KOPT-K1 (cell line): Measurements from ENCODE around the gene ZNF609.

Experiments
- H3K27ac ChIP-seq: fragments of 200-600 bp; sonication (generic); 2 replicates; pipeline ENCODE4 v1.5.1; 2016; ENCODE audit warnings: antibody characterized with exemption, mild to moderate bottlenecking, low read depth, low read length; ENCODE audit not compliant: poor library complexity, severe bottlenecking
- H3K36me3 ChIP-seq: fragments of 200-600 bp; sonication (generic); 2 replicates; pipeline ENCODE4 v1.5.1; 2017; ENCODE audit warnings: antibody characterized with exemption, mild to moderate bottlenecking, low read length, moderate library complexity; ENCODE audit not compliant: insufficient read depth
- H3K9me3 ChIP-seq: fragments of 200-600 bp; sonication (generic); 2 replicates; pipeline ENCODE4 v1.5.1; 2017; ENCODE audit warnings: antibody characterized with exemption, low read length, mild to moderate bottlenecking; ENCODE audit not compliant: insufficient read depth, poor library complexity, severe bottlenecking

The ZNF609 gene

DNA sequence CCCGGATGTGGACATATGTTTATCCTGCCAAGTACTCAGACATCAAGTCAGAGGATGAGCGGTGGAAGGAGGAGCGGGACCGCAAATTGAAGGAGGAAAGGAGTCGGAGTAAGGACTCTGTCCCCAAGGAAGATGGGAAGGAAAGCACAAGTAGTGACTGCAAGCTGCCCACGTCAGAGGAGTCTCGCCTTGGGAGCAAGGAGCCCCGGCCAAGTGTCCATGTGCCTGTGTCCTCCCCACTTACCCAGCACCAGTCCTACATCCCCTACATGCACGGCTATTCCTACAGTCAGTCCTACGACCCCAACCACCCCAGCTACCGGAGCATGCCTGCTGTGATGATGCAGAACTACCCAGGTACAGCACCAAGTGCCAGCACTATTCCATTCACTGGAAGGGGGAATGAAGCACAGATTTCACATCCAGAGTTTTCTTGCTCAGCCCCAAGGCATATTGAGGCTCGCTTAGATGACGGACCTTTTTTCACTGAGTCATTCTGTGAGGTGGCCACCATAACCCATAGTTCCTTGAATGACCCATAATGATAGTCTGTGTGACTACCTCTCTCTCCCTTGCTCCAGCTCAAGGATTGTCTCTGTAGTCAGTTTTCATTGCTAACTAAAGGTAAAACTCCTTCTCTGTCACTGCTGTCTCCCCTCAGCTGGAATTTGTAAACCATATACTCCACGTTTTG lies 217.9 kb downstream of the ZNF609 start:
- Histone ChIP-seq H3K36me3 (peaks cover 94% of the 10 kb centered on the region), H3K9me3 (no peaks in the 10 kb centered on the region), H3K27ac (no peak overlapping the region)

DNA sequence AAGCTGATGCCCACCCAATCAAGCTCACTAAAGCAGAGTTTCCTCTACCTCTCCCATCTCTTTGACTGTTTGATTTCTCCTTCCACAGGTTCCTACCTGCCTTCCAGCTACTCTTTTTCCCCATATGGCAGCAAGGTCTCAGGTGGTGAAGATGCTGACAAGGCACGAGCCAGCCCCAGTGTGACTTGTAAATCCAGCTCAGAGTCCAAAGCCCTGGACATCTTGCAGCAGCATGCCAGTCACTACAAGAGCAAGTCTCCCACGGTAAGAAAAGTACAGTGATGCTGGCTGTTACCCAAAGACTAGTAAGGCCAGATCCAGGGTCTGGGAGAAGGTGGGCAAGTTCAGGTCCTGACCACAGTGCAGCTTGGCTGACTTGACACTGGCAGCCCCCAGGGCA lies 219.7 kb downstream of the ZNF609 start:
- H3K9me3 ChIP-seq: no peaks in the 10 kb centered on the region
- H3K36me3 ChIP-seq: peaks cover 92% of the 10 kb centered on the region

DNA sequence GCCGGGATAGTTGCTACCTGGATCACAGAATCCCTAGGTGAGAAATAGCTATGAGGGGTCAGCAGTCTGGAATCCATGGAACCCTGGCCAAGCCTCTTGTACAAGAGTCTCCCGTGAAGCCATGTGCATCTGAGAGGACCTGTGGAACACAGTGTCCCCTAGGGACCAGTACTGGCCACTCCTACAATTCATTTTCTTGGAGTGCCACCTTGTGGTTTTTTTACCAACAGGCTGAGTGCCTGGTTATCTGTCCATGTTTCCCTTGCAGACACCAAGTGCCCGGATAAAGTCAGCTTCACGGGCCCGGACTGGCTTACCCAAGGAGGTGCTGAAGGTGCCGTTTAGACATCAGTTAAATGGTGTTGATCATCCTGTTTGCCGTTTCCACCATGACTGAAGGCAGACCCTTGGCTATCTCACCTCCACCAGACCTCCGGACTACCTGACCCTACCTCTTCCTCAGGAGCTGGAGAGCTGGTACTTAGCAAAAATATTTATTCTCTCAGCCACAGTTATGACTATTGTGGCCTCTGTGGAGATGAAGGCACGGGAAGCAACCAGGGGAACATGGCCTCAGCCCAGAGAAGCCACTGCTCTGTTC lies 221.1 kb downstream of the ZNF609 start:
- Histone ChIP-seq H3K27ac (no peak overlapping the region), H3K36me3 (peaks cover 95% of the 10 kb centered on the region), H3K9me3 (no peaks in the 10 kb centered on the region)

More for the DNA sequence above, 219.7 kb downstream of the ZNF609 start:
- H3K27ac ChIP-seq: no peak overlapping the region

DNA sequence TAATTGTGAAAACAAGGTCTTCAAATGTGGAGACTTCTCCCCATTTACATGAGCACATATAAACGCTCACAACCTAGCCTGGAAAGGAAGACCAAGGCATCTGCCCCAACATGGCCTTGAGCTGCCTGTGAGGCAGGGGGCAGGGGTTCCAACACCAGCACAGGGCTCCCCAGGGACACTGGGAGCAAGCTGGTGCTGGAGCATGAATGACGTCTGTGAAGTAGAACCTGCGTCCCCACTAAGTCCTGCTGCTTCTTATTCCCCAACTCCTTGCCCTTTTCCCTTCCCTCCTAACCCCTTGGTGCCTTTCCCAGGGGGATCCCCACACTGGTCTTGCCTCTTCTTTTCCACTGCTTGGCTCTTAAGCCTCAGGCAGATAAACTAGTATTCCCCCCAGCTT lies 221.9 kb downstream of the ZNF609 start:
- Histone ChIP-seq H3K9me3 (no peaks in the 10 kb centered on the region), H3K27ac (no peak overlapping the region), H3K36me3 (peaks cover 97% of the 10 kb centered on the region)

DNA sequence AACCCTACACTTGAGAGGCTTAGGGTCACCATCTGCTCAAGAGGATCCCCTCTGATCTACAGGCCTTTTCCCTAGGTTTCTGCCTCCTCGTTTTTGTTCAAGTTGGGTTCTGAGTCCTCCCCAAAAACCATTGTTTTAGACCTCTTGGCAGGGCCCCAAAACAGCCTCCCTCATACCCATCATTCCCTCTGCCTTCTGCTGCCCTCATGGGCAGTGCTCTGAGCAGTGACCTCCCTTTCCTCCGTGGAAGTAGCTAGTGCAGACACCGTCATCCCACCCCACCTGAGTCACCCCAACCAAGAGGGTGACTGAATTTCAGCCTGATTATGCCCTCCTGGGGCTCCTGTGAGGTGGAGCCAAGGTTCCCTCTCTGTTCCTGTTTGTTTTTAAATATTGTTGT lies 223.0 kb downstream of the ZNF609 start:
- Histone ChIP-seq H3K36me3 (peaks cover 97% of the 10 kb centered on the region), H3K27ac (no peak overlapping the region), H3K9me3 (no peaks in the 10 kb centered on the region)

DNA sequence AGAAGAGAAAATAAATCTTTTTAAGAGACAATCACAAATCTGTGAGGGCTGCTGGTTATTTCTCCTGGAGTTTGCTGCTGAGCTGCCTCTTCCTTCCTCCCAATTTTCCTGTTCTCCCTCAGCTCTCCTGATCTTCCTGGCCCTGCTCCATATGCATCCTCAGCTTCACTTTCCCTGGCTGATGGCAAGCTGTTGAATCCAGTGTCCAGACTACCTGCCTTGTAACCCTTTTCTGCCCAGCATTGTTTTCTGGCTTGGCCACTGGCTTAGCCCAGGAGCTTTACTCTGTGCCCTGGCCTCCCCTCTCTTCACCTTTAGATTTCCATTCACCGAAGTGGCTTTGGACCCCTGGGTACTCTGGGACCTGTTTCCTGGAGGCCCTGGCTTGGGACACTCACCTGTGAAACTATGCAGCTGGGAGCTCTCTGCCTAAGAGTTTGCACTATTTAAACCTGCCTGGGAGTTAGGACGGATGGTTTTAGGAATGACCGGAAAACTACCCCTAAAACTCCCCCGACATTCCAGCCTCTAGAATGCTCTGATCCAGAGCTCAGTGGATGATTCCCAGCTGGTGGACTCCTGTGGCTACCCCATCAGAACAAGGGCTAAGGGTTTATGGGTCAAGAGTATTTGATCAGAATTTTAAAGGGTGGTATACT lies 225.0 kb downstream of the ZNF609 start:
- no peaks in the 10 kb centered on the region for H3K9me3 ChIP-seq
- no peak overlapping the region for H3K27ac ChIP-seq
- H3K36me3 ChIP-seq: peaks cover 97% of the 10 kb centered on the region

DNA sequence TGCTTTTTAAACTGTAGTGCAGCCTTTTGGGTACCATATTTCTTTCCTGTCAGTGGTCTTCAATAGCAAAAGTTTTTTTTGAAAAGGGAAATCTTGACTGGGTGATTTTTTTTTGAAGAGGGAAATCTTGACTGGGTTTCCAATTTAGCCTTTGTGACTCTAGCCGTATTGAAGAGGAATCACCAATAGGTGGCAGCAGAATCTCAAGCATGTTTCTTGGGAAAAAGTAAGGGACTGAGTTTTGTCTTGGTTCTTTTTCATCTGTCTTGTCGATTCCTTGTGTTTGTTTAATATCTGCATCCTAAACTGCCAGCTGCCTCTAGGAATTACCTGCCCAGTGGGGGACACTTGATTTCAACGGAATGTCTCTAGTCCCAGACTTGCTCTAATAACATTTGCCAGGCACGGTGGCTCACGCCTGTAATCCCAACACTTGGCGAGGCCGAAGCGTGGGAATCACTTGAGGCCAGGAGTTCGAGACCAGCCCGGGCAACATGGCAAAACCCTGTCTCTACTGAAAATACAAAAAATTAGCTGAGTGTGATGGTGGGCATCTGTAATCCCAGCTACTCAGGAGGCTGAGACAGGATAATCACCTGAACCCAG lies 225.9 kb downstream of the ZNF609 start:
- Histone ChIP-seq H3K36me3 (peaks cover 97% of the 10 kb centered on the region), H3K9me3 (no peaks in the 10 kb centered on the region), H3K27ac (no peak overlapping the region)

DNA sequence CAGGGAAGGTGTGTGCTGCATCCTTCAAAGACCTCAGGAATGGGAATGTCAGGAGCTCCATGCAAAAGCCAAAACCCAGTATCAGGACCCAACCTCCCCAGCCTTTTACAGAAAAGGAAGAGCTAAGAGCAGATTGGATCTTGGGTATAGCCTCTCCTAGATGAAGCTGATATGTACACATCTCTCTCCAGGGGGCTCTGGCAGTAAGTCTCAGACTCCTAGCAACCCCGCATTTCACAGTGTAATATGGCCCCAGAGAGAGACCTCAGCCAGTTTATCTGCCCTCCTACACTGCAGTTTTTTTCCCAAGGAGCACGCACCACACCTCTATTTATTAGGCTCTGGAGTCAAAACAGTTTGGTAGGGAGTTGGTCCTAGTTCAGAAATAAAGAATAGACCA lies 226.8 kb downstream of the ZNF609 start:
- no peaks in the 10 kb centered on the region for H3K9me3 ChIP-seq
- H3K36me3 ChIP-seq: peaks cover 94% of the 10 kb centered on the region
- H3K27ac ChIP-seq: no peak overlapping the region

DNA sequence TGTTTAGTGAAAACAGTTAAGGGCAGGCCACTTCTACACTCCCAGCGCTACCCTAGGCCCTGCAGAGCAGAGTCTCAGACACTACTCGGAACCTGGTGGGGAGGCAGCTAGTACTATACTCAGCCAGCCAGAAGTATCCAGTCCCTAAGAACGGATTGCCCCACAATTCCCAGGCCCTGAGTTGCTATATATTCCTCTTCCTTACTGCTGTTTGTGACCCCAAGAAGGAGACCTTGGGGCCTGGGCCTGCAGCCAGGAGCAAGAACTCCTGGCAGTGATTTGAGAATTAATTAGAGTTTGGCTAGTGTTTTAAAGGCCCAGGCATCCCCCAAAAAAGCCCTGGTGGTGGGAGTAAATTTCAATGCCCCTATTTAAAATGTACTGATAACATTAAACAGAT lies 227.3 kb downstream of the ZNF609 start:
- H3K27ac ChIP-seq: no peak overlapping the region
- H3K36me3 ChIP-seq: peaks cover 92% of the 10 kb centered on the region
- H3K9me3 ChIP-seq: no peaks in the 10 kb centered on the region

DNA sequence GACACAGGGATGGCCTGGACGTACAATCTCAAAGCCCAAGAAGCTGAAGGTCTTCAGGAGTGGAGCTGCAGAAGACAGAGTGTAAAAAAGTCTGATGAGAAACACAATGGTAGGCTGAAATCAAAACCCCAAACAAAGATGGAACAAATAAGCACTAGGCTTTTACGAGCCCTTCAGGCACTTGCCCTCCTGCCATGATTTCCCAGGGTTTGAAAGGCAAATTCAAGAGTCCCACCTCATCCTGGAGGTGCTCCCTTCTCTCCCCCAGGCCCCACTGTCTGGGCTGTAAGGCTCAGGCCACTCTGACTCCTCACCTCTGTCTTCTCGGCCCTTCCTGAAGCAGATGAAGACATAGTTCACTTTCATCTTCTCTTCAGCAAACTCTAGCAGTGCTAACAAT lies 228.4 kb downstream of the ZNF609 start:
- Histone ChIP-seq H3K36me3 (peaks cover 92% of the 10 kb centered on the region), H3K9me3 (no peaks in the 10 kb centered on the region), H3K27ac (no peak overlapping the region)

DNA sequence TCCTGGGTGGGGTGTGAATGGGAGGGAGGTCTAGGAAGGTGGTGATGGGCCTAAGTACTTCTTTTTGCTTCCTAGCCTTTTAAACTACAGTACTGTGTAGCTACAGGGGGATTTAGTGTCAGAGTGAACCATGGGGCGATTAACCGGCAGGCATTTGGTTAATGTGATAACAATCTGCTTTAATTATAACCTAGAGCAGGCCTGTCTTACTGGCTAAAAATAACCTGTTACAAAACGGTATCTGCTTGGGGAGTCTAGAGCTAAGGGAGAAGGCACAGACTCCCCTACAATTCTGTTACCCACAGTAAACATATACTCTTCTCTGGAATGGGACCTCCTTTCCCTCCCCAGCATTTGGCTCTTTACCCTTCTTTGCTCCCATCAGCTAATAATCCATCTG lies 229.6 kb downstream of the ZNF609 start:
- Histone ChIP-seq H3K9me3 (no peaks in the 10 kb centered on the region), H3K27ac (no peak overlapping the region), H3K36me3 (peaks cover 93% of the 10 kb centered on the region)

DNA sequence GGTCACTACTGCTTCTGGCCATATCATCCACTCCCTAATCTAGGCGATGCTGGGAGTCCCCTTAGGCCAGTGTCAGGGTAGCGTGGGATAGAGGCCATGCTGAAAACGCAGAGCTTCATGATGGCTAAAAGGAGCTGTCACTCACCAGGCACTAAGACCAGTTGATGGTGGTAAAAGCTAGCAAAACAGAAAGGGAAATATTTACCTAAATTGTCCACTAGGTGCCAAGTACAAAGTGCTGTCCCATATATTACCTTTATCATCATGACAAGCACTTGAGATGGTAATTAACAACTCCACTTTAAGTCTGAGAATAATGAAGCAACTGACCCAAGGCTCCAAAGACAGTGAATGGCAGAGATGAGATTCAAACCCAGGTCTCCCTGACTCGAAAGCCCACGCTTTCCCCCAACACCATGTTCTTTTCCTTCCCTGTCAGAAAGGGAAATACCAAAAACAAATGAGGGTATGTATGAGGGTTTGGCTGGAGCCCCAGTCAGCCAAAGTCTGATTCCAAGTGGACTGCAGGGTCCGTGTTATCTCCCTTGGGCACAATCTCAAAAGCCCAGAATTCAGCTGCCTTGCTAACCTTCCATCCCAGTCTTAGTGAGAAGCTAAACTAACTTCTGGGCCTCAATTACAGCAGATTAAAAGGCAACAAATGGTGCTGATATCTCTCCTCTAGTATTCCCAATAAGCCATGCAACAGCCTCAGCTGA lies 230.4 kb downstream of the ZNF609 start:
- H3K9me3 ChIP-seq: no peaks in the 10 kb centered on the region
- peaks cover 93% of the 10 kb centered on the region for H3K36me3 ChIP-seq
- no peak overlapping the region for H3K27ac ChIP-seq

DNA sequence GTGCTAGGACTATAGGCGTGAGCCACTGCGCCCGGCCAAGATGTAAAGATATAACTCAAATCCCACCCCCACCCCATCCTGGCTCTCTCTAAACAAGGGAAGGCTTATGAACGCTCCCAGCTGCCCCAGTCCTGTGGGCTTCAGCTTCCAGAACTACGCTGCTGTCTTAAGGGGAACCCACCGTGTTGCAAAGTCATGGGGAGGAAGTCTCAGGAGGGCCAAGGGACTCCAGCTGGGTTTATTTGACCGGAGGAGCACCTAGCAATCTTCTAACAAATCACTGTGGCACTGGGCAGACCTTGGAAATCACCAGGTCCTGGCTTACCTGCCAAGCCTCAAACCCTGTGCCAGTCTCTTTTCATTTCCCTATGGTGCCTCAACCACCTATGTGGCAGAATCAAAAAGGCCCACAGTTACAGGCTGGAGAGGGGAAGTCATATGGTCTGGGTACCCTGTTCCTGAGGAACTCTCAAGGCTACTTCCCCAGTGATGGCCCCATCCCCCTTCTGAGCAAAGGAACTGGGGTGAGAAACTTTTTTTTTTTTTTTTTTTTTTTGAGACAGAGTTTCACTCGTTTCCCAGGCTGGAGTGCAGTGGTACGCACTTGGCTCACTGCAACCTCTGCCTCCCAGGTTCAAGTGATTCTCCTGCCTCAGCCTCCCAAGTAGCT lies 231.7 kb downstream of the ZNF609 start:
- Histone ChIP-seq H3K36me3 (peaks cover 88% of the 10 kb centered on the region), H3K27ac (no peak overlapping the region), H3K9me3 (no peaks in the 10 kb centered on the region)

DNA sequence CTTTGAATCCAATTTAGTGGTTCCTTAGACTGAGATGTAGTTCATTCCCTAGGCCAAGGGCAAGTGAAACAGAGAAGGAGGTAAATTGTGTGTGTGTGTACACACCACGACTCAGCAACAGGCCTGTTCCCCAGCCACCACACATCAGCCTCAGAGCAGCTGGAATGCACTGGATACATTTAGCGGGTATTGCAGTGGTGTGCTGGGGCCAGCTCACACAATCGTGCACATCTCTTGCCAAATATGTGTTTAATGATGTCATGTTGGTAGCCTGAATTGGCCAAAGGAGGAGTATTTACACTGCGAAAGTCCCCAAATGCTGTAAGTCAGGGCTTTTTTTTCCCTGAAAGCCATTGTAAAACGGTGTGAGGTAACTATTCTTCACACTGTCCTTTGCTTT lies 232.8 kb downstream of the ZNF609 start:
- Histone ChIP-seq H3K36me3 (peaks cover 77% of the 10 kb centered on the region), H3K9me3 (no peaks in the 10 kb centered on the region), H3K27ac (no peak overlapping the region)
